Keratinocyte (primary cell): ENCODE data around the gene RPH3AL. TPM values are rescaled to one million over a fixed set of nuclear protein-coding genes. Genes with fewer than 3 reads are reported as not detected.

ENCODE experiments used
- DNase-seq: peaks from one replicate; pipeline ENCODE4 v3.0.0-alpha.2; 2011; ENCODE audit warnings: low read depth, missing footprints, low spot score
- FAIRE-seq: peaks from 2 replicates; lab custom pipeline; 2011; peaks lifted over from hg19 to GRCh38; lab: Jason Lieb, UNC
- H2AFZ ChIP-seq: 2 replicates; pipeline ENCODE4 v1.6.0; 2012; ENCODE audit warnings: low read length, control low read depth, inconsistent platforms; ENCODE audit not compliant: control insufficient read depth
- H3K27ac ChIP-seq: 2 replicates; pipeline ENCODE4 v1.5.1; 2011; ENCODE audit warnings: low read length; ENCODE audit not compliant: control insufficient read depth, insufficient read depth
- H3K27me3 ChIP-seq: 3 replicates; pipeline ENCODE4 v1.6.0; 2011; ENCODE audit warnings: low read length; ENCODE audit not compliant: control insufficient read depth, insufficient read depth; ENCODE audit errors: extremely low read depth
- H3K36me3 ChIP-seq, 2 experiments: 2 replicates in 1 of 2; 3 replicates in 1 of 2; pipeline ENCODE4 v1.5.1; 2011; ENCODE audit warnings: low read length in 2 of 2, mild to moderate bottlenecking in 1 of 2; ENCODE audit not compliant: control insufficient read depth in 2 of 2, insufficient read depth in 2 of 2; ENCODE audit errors: extremely low read depth in 1 of 2
- H3K4me1 ChIP-seq: 3 replicates; pipeline ENCODE4 v1.5.1; 2011; ENCODE audit warnings: low read length; ENCODE audit not compliant: control insufficient read depth, insufficient read depth; ENCODE audit errors: extremely low read depth
- H3K4me2 ChIP-seq: 3 replicates; pipeline ENCODE4 v1.6.0; 2011; ENCODE audit warnings: low read depth, low read length; ENCODE audit not compliant: control insufficient read depth, insufficient read depth; ENCODE audit errors: extremely low read depth
- H3K4me3 ChIP-seq, 3 experiments: fragments of 200-600 bp in 1 of 3; sonication (generic) in 1 of 3; 2 replicates in 2 of 3; 3 replicates in 1 of 3; pipeline ENCODE4 v1.5.1; 2011 to 2016; ENCODE audit warnings: low read length in 3 of 3, mild to moderate bottlenecking in 3 of 3, control low read depth in 2 of 3, inconsistent platforms in 1 of 3, low read depth in 1 of 3, mixed read lengths in 1 of 3, mixed run types in 1 of 3, moderate library complexity in 1 of 3; ENCODE audit not compliant: control insufficient read depth in 2 of 3, insufficient read depth in 2 of 3; ENCODE audit errors: extremely low read depth in 1 of 3
- H3K79me2 ChIP-seq: 2 replicates; pipeline ENCODE4 v1.6.0; 2012; ENCODE audit warnings: low read length; ENCODE audit not compliant: control insufficient read depth, insufficient read depth
- H3K9ac ChIP-seq: 3 replicates; pipeline ENCODE4 v1.6.0; 2011; ENCODE audit warnings: low read length; ENCODE audit not compliant: control insufficient read depth, insufficient read depth; ENCODE audit errors: extremely low read depth
- H3K9me1 ChIP-seq: 3 replicates; pipeline ENCODE4 v1.6.0; 2011; ENCODE audit warnings: low read length; ENCODE audit not compliant: control insufficient read depth, insufficient read depth; ENCODE audit errors: extremely low read depth
- H3K9me3 ChIP-seq: 2 replicates; pipeline ENCODE4 v1.5.1; 2012; ENCODE audit warnings: low read depth, low read length; ENCODE audit not compliant: control insufficient read depth
- H4K20me1 ChIP-seq: 3 replicates; pipeline ENCODE4 v1.6.0; 2011; ENCODE audit warnings: low read length; ENCODE audit not compliant: control insufficient read depth, insufficient read depth; ENCODE audit errors: extremely low read depth
- EZH2 ChIP-seq: IDR thresholded peaks from one replicate; pipeline ENCODE4 v1.6.1; 2012; ENCODE audit warnings: inconsistent platforms, mild to moderate bottlenecking, low read length, moderate library complexity
- dilution Hi-C: fragments of 300-500 bp; cut with MboI; formaldehyde crosslinking; loops from one replicate; pipeline ENCODE4 v1.7.0; 2020; ENCODE audit warnings: low sequenced_read_pairs; ENCODE audit not compliant: extremely low pct_ligation_motif_present
- polyA plus RNA-seq, 5 experiments: library from polyadenylated mRNA; depleted of rRNA in 3 of 5; stranded (reverse) in 3 of 5; stranded (forward) in 1 of 5; unstranded in 1 of 5; fragments of >200 nt; gene quantifications; 1 replicate in 1 of 5; 2 replicates in 3 of 5; 3 replicates in 1 of 5; pipeline versions ENCODE4 v1.2.1 to v1.2.3, GENCODE V29; 2011 to 2012; ENCODE audit warnings: missing spikeins in 2 of 5, low read depth in 1 of 5, low replicate concordance in 1 of 5
- TF ChIP-seq, protein P1 (sequence below), 3 experiments: IDR thresholded peaks in 1 of 3; conservative IDR thresholded peaks in 1 of 3; optimal IDR thresholded peaks in 1 of 3; 2 replicates in 2 of 3; 3 replicates in 1 of 3; pipeline versions ENCODE3 to v1.5.1; 2011; ENCODE audit warnings: low read length in 3 of 3, mild to moderate bottlenecking in 3 of 3, moderate library complexity in 2 of 3, control low read depth in 1 of 3, inconsistent platforms in 1 of 3; ENCODE audit not compliant: insufficient read depth in 2 of 3; ENCODE audit errors: extremely low read depth in 1 of 3

RPH3AL gene
- polyA plus RNA-seq, 1 donor (not counting 4 experiments of a cell fraction or from before 2014, with no cell fraction given), result 0.31 TPM

DNA sequence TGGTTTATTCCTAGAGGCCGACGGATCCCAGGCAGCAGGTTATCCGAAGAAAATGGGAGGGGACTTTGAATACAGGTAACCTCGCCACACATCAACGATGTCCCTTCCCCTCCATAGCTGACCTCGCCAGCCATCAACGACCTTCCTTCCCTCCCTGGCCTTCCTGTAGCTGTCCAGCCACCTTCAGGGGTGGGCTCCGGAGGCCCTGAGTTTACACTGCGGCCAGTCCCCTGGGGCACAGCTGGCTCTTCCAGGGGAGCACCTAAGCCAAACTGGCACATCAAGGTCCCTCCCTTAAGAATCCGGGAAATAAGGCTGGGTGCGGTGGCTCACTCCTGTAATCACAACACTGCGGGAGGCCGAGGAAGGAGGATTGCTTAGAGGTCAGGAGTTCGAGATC lies 10.1 kb upstream of the RPH3AL start:
- Histone ChIP-seq H3K27ac (no peak overlapping the region), H3K4me2 (no peak overlapping the region), H3K9me1 (no peaks in the 10 kb centered on the region), H3K4me1 (no peaks in the 10 kb centered on the region), H3K79me2 (no peaks in the 10 kb centered on the region), H3K4me3 (no peak overlapping the region), H4K20me1 (no peaks in the 10 kb centered on the region), H3K9ac (no peak overlapping the region), H3K27me3 (no peaks in the 10 kb centered on the region), H3K9me3 (no peaks in the 10 kb centered on the region), H2AFZ (no peak overlapping the region), H3K36me3 (no peaks in the 10 kb centered on the region)
- dilution Hi-C loops, result no loop called here
- FAIRE-seq (no peak), DNase-seq (no peak)
- TF ChIP-seq EZH2, result no peak
- TF ChIP-seq, protein P1, sequence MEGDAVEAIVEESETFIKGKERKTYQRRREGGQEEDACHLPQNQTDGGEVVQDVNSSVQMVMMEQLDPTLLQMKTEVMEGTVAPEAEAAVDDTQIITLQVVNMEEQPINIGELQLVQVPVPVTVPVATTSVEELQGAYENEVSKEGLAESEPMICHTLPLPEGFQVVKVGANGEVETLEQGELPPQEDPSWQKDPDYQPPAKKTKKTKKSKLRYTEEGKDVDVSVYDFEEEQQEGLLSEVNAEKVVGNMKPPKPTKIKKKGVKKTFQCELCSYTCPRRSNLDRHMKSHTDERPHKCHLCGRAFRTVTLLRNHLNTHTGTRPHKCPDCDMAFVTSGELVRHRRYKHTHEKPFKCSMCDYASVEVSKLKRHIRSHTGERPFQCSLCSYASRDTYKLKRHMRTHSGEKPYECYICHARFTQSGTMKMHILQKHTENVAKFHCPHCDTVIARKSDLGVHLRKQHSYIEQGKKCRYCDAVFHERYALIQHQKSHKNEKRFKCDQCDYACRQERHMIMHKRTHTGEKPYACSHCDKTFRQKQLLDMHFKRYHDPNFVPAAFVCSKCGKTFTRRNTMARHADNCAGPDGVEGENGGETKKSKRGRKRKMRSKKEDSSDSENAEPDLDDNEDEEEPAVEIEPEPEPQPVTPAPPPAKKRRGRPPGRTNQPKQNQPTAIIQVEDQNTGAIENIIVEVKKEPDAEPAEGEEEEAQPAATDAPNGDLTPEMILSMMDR (optimal IDR thresholded peaks at IDR 0.05 in 1 of 3, IDR thresholded peaks at IDR 0.05 in 1 of 3, conservative IDR thresholded peaks at IDR 0.05 in 1 of 3; ENCODE audit: extremely low read depth in 1 of 3, insufficient read depth in 2 of 3, low read length in 3 of 3), result no peak

DNA sequence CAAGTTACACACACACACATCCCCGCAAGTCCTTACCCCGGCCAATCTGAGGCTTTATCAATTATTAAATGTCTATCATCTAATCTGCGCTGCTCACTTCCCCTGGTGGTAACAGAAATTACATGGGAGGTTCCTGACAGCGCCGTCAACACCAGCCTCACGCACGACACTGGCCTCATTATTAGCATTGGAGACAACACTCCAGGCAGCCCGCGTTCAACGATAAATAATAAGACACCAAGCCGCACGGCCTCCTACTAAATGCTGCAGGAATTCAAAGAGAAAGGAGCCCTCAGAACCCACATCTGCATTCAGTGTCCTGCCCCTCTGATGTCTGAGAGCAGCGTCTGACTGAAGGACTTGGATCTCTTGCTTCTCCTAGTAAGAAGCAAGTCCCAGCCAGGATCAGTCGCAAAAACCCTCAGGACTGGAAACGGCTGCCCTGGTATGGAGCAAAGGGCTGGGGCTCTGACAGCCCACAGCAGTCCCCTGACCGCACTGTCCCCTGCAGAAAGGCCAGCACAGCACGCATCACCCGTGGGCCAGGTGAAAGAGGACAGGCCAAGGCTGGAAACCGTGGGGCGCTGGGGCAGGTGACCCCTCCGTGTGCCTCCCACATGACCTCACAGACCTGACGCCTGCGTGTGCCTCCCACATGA lies 7.6 kb upstream of the RPH3AL start:
- Histone ChIP-seq H3K9me1 (no peaks in the 10 kb centered on the region), H3K9ac (no peak overlapping the region), H3K36me3 (no peaks in the 10 kb centered on the region), H2AFZ (no peak overlapping the region), H3K27me3 (no peaks in the 10 kb centered on the region), H3K4me1 (no peaks in the 10 kb centered on the region), H3K27ac (no peak overlapping the region), H3K4me3 (no peak overlapping the region), H3K4me2 (no peak overlapping the region), H3K79me2 (no peaks in the 10 kb centered on the region), H4K20me1 (no peaks in the 10 kb centered on the region), H3K9me3 (no peaks in the 10 kb centered on the region)
- dilution Hi-C loops, result no loop called here
- DNase-seq, result no peak
- no peak for FAIRE-seq
- TF ChIP-seq EZH2, result no peak
- TF ChIP-seq, protein P1 (optimal IDR thresholded peaks at IDR 0.05 in 1 of 3, IDR thresholded peaks at IDR 0.05 in 1 of 3, conservative IDR thresholded peaks at IDR 0.05 in 1 of 3; ENCODE audit: extremely low read depth in 1 of 3, insufficient read depth in 2 of 3, low read length in 3 of 3), result no peak
